Measurements from ENCODE around the gene AFG1L. TPM values are rescaled to one million over a fixed set of nuclear protein-coding genes. Genes with fewer than 3 reads are reported as not detected.

Gene AFG1L
- total RNA-seq, 1 donor from 2014 or later, result 9.5 TPM

- no peaks in the 10 kb centered on the region for H3K9me3 Mint-ChIP-seq (ENCODE audit: unreplicated experiment)
- TF ChIP-seq CTCF (IDR thresholded peaks at IDR 0.05), result no peak
- no peaks in the 10 kb centered on the region for H3K27me3 Mint-ChIP-seq (ENCODE audit: unreplicated experiment)
- DNase-seq (ENCODE audit: extremely low spot score, unreplicated experiment), result no peak
- H3K27ac Mint-ChIP-seq (ENCODE audit: unreplicated experiment), result no peak overlapping the region
- no peak overlapping the region for H3K4me3 Mint-ChIP-seq (ENCODE audit: unreplicated experiment)
- peaks cover 4% of the 10 kb centered on the region for H3K4me1 Mint-ChIP-seq (ENCODE audit: unreplicated experiment)
- no peaks in the 10 kb centered on the region for H3K36me3 Mint-ChIP-seq (ENCODE audit: unreplicated experiment)
Observed at GRCh38 chr6:108464418-108465097, 169.7 kb downstream of the AFG1L start.

- Mint-ChIP-seq H3K36me3 (ENCODE audit: unreplicated experiment) (no peaks in the 10 kb centered on the region), H3K27ac (ENCODE audit: unreplicated experiment) (no peak overlapping the region), H3K9me3 (ENCODE audit: unreplicated experiment) (no peaks in the 10 kb centered on the region), H3K4me1 (ENCODE audit: unreplicated experiment) (peaks cover 4% of the 10 kb centered on the region), H3K27me3 (ENCODE audit: unreplicated experiment) (no peaks in the 10 kb centered on the region), H3K4me3 (ENCODE audit: unreplicated experiment) (no peak overlapping the region)
- TF ChIP-seq CTCF (IDR thresholded peaks at IDR 0.05), result no peak
- no peak for DNase-seq (ENCODE audit: extremely low spot score, unreplicated experiment)
Observed at GRCh38 chr6:108465098-108465495, 170.2 kb downstream of the AFG1L start.

GRCh38 chr6:108468346-108468745 is 173.5 kb downstream of the AFG1L start:
- Mint-ChIP-seq H3K27ac (ENCODE audit: unreplicated experiment) (no peak overlapping the region), H3K36me3 (ENCODE audit: unreplicated experiment) (no peaks in the 10 kb centered on the region), H3K4me1 (ENCODE audit: unreplicated experiment) (no peaks in the 10 kb centered on the region), H3K9me3 (ENCODE audit: unreplicated experiment) (no peaks in the 10 kb centered on the region), H3K27me3 (ENCODE audit: unreplicated experiment) (no peaks in the 10 kb centered on the region), H3K4me3 (ENCODE audit: unreplicated experiment) (no peak overlapping the region)
- no peak for DNase-seq (ENCODE audit: extremely low spot score, unreplicated experiment)
- TF ChIP-seq CTCF (IDR thresholded peaks at IDR 0.05), result no peak

- Mint-ChIP-seq H3K27me3 (ENCODE audit: unreplicated experiment) (no peaks in the 10 kb centered on the region), H3K9me3 (ENCODE audit: unreplicated experiment) (no peaks in the 10 kb centered on the region), H3K4me3 (ENCODE audit: unreplicated experiment) (no peak overlapping the region), H3K27ac (ENCODE audit: unreplicated experiment) (no peak overlapping the region), H3K4me1 (ENCODE audit: unreplicated experiment) (no peaks in the 10 kb centered on the region), H3K36me3 (ENCODE audit: unreplicated experiment) (no peaks in the 10 kb centered on the region)
- no peak for DNase-seq (ENCODE audit: extremely low spot score, unreplicated experiment)
- no peak for TF ChIP-seq CTCF (IDR thresholded peaks at IDR 0.05)
Observed at GRCh38 chr6:108469316-108469715, 174.5 kb downstream of the AFG1L start.

GRCh38 chr6:108473197-108473596 is 178.3 kb downstream of the AFG1L start:
- Mint-ChIP-seq H3K27ac (ENCODE audit: unreplicated experiment) (no peak overlapping the region), H3K9me3 (ENCODE audit: unreplicated experiment) (no peaks in the 10 kb centered on the region)

More at GRCh38 chr6:108473197-108473596, 178.3 kb downstream of the AFG1L start:
- no peak for DNase-seq (ENCODE audit: extremely low spot score, unreplicated experiment)
- peaks cover 4% of the 10 kb centered on the region for H3K36me3 Mint-ChIP-seq (ENCODE audit: unreplicated experiment)
- no peaks in the 10 kb centered on the region for H3K4me1 Mint-ChIP-seq (ENCODE audit: unreplicated experiment)
- no peak for TF ChIP-seq CTCF (IDR thresholded peaks at IDR 0.05)
- no peaks in the 10 kb centered on the region for H3K27me3 Mint-ChIP-seq (ENCODE audit: unreplicated experiment)
- H3K4me3 Mint-ChIP-seq (ENCODE audit: unreplicated experiment), result no peak overlapping the region
